ENCODE measurements around the gene F2RL3. TPM values are rescaled to one million over a fixed set of nuclear protein-coding genes. Genes with fewer than 3 reads are reported as not detected.

Gene F2RL3
- total RNA-seq, 4 donors from 2014 or later = 2.5 to 6.5 (median 5.0) TPM

DNA sequence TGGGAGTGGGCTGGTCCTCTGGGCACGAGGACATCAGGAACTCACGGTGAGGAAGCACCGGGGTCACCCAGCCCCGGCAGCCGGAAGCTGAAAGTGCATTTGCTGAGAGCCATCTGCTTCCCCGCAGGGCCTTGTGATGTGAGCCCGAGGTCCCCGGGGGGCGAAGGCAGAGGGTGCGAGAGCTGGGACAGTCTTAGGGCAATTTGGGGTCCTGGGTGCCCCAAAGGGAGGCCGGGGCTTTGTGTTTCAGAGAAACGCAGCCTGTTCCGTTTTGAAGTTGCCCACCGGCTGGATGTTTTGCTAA lies 4.8 kb downstream of the F2RL3 start:
- intact Hi-C loops (cut with DNase I) = no loop called here
- peaks cover 25 to 52% (median 44%) of the 10 kb centered on the region in 4 donors for H3K4me1 ChIP-seq

DNA sequence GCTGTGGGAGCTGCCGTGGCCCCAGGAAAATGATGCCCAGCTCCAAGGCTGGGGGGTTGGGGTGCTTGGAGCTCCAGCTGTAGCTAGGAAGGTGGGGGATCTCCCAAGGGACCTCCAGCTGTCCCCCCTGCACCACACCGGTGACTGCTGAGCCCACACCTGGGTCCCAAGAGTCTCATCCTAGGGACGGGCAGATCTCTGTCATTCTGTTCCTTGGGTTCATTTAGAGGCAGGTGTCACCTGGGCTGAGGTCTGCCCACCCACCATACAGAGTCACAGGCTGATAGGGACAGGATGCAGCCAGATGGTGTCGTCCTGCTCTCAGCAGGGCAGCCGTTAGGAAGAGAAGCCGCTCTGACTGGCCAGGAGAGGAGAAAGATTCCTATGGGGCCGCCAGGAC lies 5.3 kb downstream of the F2RL3 start:
- no peak for DNase-seq (ENCODE audit: extremely low spot score)
- 51% methylated on average over 3 of the region's 7 CpGs for WGBS
- Histone ChIP-seq H3K9me3 (no peaks in the 10 kb centered on the region), H3K4me1 (peaks cover 21 to 47% (median 39%) of the 10 kb centered on the region in 4 donors), H3K36me3 (no peaks in the 10 kb centered on the region), H3K27me3 (peaks cover 0 to 12% (median 5%) of the 10 kb centered on the region in 4 donors), H3K27ac (replicated peaks in 1 of 4) (peak overlapping the region in 1 of 4 donors; percentile 34), H3K4me3 (no peak overlapping the region)
- TF ChIP-seq EP300 (IDR thresholded peaks at IDR 0.05) = no peak
- no peak for TF ChIP-seq POLR2AphosphoS5 (IDR thresholded peaks at IDR 0.05)
- TF ChIP-seq, protein P1, sequence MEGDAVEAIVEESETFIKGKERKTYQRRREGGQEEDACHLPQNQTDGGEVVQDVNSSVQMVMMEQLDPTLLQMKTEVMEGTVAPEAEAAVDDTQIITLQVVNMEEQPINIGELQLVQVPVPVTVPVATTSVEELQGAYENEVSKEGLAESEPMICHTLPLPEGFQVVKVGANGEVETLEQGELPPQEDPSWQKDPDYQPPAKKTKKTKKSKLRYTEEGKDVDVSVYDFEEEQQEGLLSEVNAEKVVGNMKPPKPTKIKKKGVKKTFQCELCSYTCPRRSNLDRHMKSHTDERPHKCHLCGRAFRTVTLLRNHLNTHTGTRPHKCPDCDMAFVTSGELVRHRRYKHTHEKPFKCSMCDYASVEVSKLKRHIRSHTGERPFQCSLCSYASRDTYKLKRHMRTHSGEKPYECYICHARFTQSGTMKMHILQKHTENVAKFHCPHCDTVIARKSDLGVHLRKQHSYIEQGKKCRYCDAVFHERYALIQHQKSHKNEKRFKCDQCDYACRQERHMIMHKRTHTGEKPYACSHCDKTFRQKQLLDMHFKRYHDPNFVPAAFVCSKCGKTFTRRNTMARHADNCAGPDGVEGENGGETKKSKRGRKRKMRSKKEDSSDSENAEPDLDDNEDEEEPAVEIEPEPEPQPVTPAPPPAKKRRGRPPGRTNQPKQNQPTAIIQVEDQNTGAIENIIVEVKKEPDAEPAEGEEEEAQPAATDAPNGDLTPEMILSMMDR (IDR thresholded peaks at IDR 0.05) = no peak
- no peak for TF ChIP-seq POLR2A (IDR thresholded peaks at IDR 0.05; ENCODE audit: low read depth)
- intact Hi-C loops (cut with DNase I) = no loop called here

More for the DNA sequence above, 4.8 kb downstream of the F2RL3 start:
- Histone ChIP-seq H3K4me3 (no peak overlapping the region), H3K27me3 (peaks cover 0 to 16% (median 9%) of the 10 kb centered on the region in 4 donors), H3K9me3 (no peaks in the 10 kb centered on the region), H3K27ac (replicated peaks in 1 of 4) (peak overlapping the region in 1 of 4 donors; percentile 34), H3K36me3 (no peaks in the 10 kb centered on the region)
- no peak for TF ChIP-seq EP300 (IDR thresholded peaks at IDR 0.05)
- TF ChIP-seq, protein P1 (IDR thresholded peaks at IDR 0.05) = no peak
- TF ChIP-seq POLR2A (IDR thresholded peaks at IDR 0.05; ENCODE audit: low read depth) = no peak
- TF ChIP-seq POLR2AphosphoS5 (IDR thresholded peaks at IDR 0.05) = peak in 1 of 2 donors; percentile 11
- WGBS = 73% methylated on average over 4 of the region's 14 CpGs
- DNase-seq (ENCODE audit: extremely low spot score) = no peak

DNA sequence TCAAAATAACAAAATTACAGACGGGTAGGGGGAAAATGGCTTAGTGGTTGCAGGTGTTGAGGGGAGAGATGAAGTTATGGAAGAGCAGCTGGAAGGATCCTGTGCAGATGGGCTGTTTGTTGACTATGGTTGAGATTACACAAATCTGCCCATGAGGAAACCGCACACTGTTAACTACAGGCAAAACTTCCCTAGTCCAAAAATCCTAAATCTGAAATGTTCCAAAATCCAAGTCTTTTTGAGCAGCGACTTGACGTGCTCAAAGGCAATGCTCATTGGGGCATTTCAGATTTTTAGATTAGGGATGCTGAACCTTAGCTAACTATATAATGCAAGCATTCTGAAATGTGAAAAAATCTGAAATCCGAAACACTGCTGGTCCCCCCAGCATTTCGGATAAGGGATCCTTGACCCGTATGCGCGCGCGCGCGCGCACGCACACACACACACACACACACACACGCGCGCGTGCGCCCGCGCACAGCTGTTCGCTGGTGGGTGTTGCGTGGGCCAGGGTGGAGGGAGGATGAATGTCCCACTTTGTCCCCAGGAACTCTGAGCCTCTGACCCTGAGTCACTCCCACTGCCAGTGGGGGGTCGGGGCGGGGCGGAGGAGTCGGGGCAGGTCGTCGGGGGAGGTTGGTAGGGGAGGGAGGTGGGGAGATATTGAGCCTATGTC lies 6.8 kb downstream of the F2RL3 start:
- Histone ChIP-seq H3K36me3 (no peaks in the 10 kb centered on the region), H3K4me3 (peak overlapping the region; percentile 60 to 73 (median 66)), H3K4me1 (peaks cover 13 to 38% (median 32%) of the 10 kb centered on the region in 4 donors), H3K27me3 (peaks cover 0 to 10% (median 0%) of the 10 kb centered on the region in 4 donors), H3K27ac (replicated peaks in 1 of 4) (peak overlapping the region; percentile 58 to 68 (median 66)), H3K9me3 (no peaks in the 10 kb centered on the region)
- DNase-seq (ENCODE audit: extremely low spot score) = no peak
- intact Hi-C loops (cut with DNase I) = no loop called here
- 66% methylated on average over 20 of the region's 30 CpGs for WGBS
- TF ChIP-seq POLR2AphosphoS5 (IDR thresholded peaks at IDR 0.05) (no peak), POLR2A (IDR thresholded peaks at IDR 0.05; ENCODE audit: low read depth) (no peak), EP300 (IDR thresholded peaks at IDR 0.05) (no peak)
- TF ChIP-seq, protein P1 (IDR thresholded peaks at IDR 0.05) = no peak

DNA sequence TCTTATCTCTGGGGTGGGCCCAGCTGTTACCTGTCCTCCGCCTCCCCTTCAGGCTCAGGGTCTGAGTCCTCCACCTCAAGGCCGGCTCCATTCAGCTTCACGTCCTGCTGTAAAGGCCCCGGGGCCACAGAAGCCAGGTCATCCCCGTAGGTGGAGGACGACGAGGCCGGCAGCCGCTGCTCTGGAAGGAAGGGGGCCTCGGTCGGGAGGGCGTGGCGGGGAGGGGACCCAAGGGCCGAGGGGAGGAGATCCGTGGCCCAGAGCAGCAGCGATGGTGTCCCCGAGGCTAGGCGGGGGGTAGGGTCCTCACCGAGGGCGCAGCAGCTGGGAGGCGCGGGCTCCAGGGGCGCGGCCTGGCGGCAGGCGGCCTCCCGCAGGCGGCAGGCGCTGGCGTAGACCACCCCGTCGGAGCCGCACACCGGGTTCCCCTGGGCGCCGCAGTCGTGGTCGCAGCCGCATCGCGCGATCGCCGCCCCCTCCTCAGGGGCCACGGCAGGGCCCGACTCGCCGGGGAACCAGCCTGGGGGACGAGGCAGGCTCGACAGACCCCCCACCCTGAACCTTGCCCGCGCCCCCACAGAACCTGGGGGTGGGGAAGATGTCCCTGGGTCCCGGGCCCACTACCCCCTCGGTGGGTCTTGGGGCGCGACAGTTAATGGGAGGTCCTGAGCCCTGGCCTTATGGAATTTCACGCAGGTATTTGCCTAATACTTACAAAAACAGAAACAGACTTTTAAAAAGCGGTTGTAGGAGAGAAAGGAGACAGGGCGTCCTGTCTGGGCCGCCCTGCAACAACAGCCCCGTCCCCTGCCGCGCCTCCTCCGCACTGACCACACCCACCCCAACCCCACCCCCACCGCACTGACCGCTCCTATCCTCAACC lies 7.6 kb downstream of the F2RL3 start:
- 9% methylated on average over 15 of the region's 66 CpGs for WGBS
- Histone ChIP-seq H3K27me3 (peaks cover 0 to 10% (median 0%) of the 10 kb centered on the region in 4 donors), H3K4me3 (peak overlapping the region; percentile 60 to 73 (median 66)), H3K4me1 (peaks cover 13 to 38% (median 32%) of the 10 kb centered on the region in 4 donors), H3K27ac (replicated peaks in 1 of 4) (peak overlapping the region; percentile 58 to 68 (median 66)), H3K9me3 (no peaks in the 10 kb centered on the region), H3K36me3 (no peaks in the 10 kb centered on the region)
- TF ChIP-seq POLR2AphosphoS5 (IDR thresholded peaks at IDR 0.05) (peak; percentile 27 to 71), EP300 (IDR thresholded peaks at IDR 0.05) (no peak)
- no peak for DNase-seq (ENCODE audit: extremely low spot score)
- intact Hi-C loops (cut with DNase I) = no loop called here

All from esophagus muscularis mucosa (tissue), 4 donors.